GM23338 (cell line): ENCODE data around the gene LETMD1. TPM values are rescaled to one million over a fixed set of nuclear protein-coding genes. Genes with fewer than 3 reads are reported as not detected.

ENCODE experiments used
- ATAC-seq: fragments of 200-7000 bp; cut with Tn5 transposase; 3 replicates; pipeline ENCODE4 v1.9.1; 2020
- DNase-seq: peaks from one replicate; pipeline ENCODE4 v3.0.0-alpha.2; 2015; ENCODE audit warnings: low spot score
- H2AFZ ChIP-seq: fragments of 200-600 bp; sonication (generic); 2 replicates; pipeline ENCODE4 v1.8.0; 2016; ENCODE audit warnings: antibody characterized with exemption, mild to moderate bottlenecking, moderate library complexity
- H3F3A ChIP-seq: fragments of 200-600 bp; sonication (generic); replicated peaks from 2 replicates; pipeline ENCODE4 v1.8.0; 2017; ENCODE audit warnings: antibody characterized with exemption, mixed run types, low read depth
- H3K27ac ChIP-seq: fragments of 200-600 bp; sonication (generic); 2 replicates; pipeline ENCODE4 v1.6.1; 2016; ENCODE audit warnings: low read depth
- H3K27me3 ChIP-seq: fragments of 200-600 bp; sonication (generic); 2 replicates; pipeline ENCODE4 v1.8.0; 2016; ENCODE audit warnings: mild to moderate bottlenecking, mixed run types, moderate library complexity; ENCODE audit not compliant: insufficient read depth
- H3K36me3 ChIP-seq: fragments of 200-600 bp; sonication (generic); 2 replicates; pipeline ENCODE4 v1.8.0; 2016; ENCODE audit warnings: mild to moderate bottlenecking; ENCODE audit not compliant: insufficient read depth
- H3K4me1 ChIP-seq: fragments of 200-600 bp; sonication (generic); 2 replicates; pipeline ENCODE4 v1.8.0; 2016; ENCODE audit warnings: mild to moderate bottlenecking, moderate library complexity; ENCODE audit not compliant: insufficient read depth
- H3K4me2 ChIP-seq: fragments of 200-600 bp; sonication (generic); 2 replicates; pipeline ENCODE4 v1.7.1; 2017; ENCODE audit warnings: mixed run types
- H3K4me3 ChIP-seq: fragments of 200-600 bp; sonication (generic); 2 replicates; pipeline ENCODE4 v1.6.1; 2016; ENCODE audit warnings: mixed run types
- H3K79me2 ChIP-seq: fragments of 200-600 bp; sonication (generic); replicated peaks from 2 replicates; pipeline ENCODE4 v1.8.0; 2017; ENCODE audit warnings: mild to moderate bottlenecking; ENCODE audit not compliant: insufficient read depth
- H3K9me2 ChIP-seq: fragments of 200-600 bp; sonication (generic); 2 replicates; pipeline ENCODE4 v1.8.0; 2017; ENCODE audit not compliant: insufficient read depth
- H4K20me1 ChIP-seq: fragments of 200-600 bp; sonication (generic); replicated peaks from 2 replicates; pipeline ENCODE4 v1.8.0; 2017; ENCODE audit warnings: mild to moderate bottlenecking; ENCODE audit not compliant: insufficient read depth
- H3K27ac Mint-ChIP-seq: 2 replicates; pipeline ENCODE4 v1.8.0; 2020; ENCODE audit warnings: inconsistent platforms, mild to moderate bottlenecking, moderate library complexity, mixed read lengths
- H3K27me3 Mint-ChIP-seq: 3 replicates; pipeline ENCODE4 v1.8.0; 2022; ENCODE audit warnings: low read depth, mild to moderate bottlenecking, moderate library complexity, mixed read lengths, inconsistent platforms; ENCODE audit not compliant: insufficient read depth, poor library complexity
- H3K36me3 Mint-ChIP-seq: 3 replicates; pipeline ENCODE4 v1.8.0; 2021; ENCODE audit warnings: low read depth, mild to moderate bottlenecking, inconsistent platforms, moderate library complexity, mixed read lengths
- H3K4me1 Mint-ChIP-seq: 3 replicates; pipeline ENCODE4 v1.8.0; 2020; ENCODE audit warnings: mild to moderate bottlenecking, inconsistent platforms, mixed read lengths
- H3K4me3 Mint-ChIP-seq: 3 replicates; pipeline ENCODE4 v1.8.0; 2021; ENCODE audit warnings: moderate library complexity, mild to moderate bottlenecking, inconsistent platforms, mixed read lengths
- H3K9me3 Mint-ChIP-seq: 3 replicates; pipeline ENCODE4 v1.8.0; 2020; ENCODE audit warnings: moderate library complexity, mild to moderate bottlenecking, inconsistent platforms, mixed read lengths
- CREB1 ChIP-seq: fragments of 250-450 bp; sonication (Bioruptor Pico); IDR thresholded peaks from 2 replicates; pipeline ENCODE4 v1.5.0; 2020; ENCODE audit warnings: low read depth, mild to moderate bottlenecking, moderate library complexity
- ETS1 ChIP-seq: IDR thresholded peaks from 2 replicates; pipeline ENCODE4 v1.6.1; 2016; ENCODE audit warnings: antibody characterized with exemption
- EZH2 ChIP-seq: fragments of 200-600 bp; sonication (generic); IDR thresholded peaks from one replicate; pipeline ENCODE4 v1.8.0; 2017; ENCODE audit warnings: antibody characterized with exemption, mild to moderate bottlenecking, low read depth; ENCODE audit not compliant: unreplicated experiment
- EZH2phosphoT487 ChIP-seq: fragments of 200-600 bp; sonication (generic); IDR thresholded peaks from one replicate; pipeline ENCODE4 v1.8.1; 2018; ENCODE audit warnings: antibody characterized with exemption; ENCODE audit not compliant: unreplicated experiment
- JUNB ChIP-seq: IDR thresholded peaks from one replicate; pipeline ENCODE4 v1.6.1; 2016; ENCODE audit warnings: antibody characterized with exemption; ENCODE audit not compliant: unreplicated experiment
- NANOG ChIP-seq: IDR thresholded peaks from 2 replicates; pipeline ENCODE4 v1.6.1; 2016; ENCODE audit warnings: antibody characterized with exemption, borderline replicate concordance
- POLR2AphosphoS5 ChIP-seq: IDR thresholded peaks from 2 replicates; pipeline ENCODE4 v1.6.1; 2016; ENCODE audit warnings: antibody characterized with exemption, low read depth
- REST ChIP-seq: IDR thresholded peaks from one replicate; pipeline ENCODE4 v1.6.1; 2018; ENCODE audit warnings: antibody characterized with exemption; ENCODE audit not compliant: unreplicated experiment
- STAT1 ChIP-seq: IDR thresholded peaks from one replicate; pipeline ENCODE4 v1.6.1; 2016; ENCODE audit warnings: antibody characterized with exemption; ENCODE audit not compliant: unreplicated experiment
- ZNF114 ChIP-seq: fragments of 250-450 bp; sonication (Bioruptor Pico); IDR thresholded peaks from 2 replicates; pipeline ENCODE4 v1.5.0; 2020; ENCODE audit warnings: mild to moderate bottlenecking, moderate library complexity
- ZNF331 ChIP-seq: fragments of 250-450 bp; sonication (Bioruptor Pico); IDR thresholded peaks from 2 replicates; pipeline ENCODE4 v1.5.0; 2020; ENCODE audit warnings: low read depth, mild to moderate bottlenecking, moderate library complexity
- polyA plus RNA-seq: library from polyadenylated mRNA; unstranded; fragments of >200 nt; fragmentation: Nextera tagmentation; extraction: Ambion mirVana; gene quantifications from 2 replicates; pipeline ENCODE4 v1.2.1, GENCODE V29; 2016
- total RNA-seq: library from RNA; depleted of rRNA; stranded (reverse); fragments of >200 nt; shearing (Covaris generic); gene quantifications from 2 replicates; pipeline ENCODE4 v1.2.3, GENCODE V29; 2014
- TF ChIP-seq, protein P1 (sequence below): fragments of 250-450 bp; sonication (Bioruptor Pico); IDR thresholded peaks from 2 replicates; pipeline ENCODE4 v1.5.0; 2020; ENCODE audit warnings: mild to moderate bottlenecking, moderate library complexity

LETMD1 gene
- total and polyA plus RNA-seq, 2 experiments from 2014 or later = 15.7 to 29.9 TPM

GRCh38 chr12:51047655-51048540, at the start of gene LETMD1 (continued):
- TF ChIP-seq STAT1 = no peak

DNA sequence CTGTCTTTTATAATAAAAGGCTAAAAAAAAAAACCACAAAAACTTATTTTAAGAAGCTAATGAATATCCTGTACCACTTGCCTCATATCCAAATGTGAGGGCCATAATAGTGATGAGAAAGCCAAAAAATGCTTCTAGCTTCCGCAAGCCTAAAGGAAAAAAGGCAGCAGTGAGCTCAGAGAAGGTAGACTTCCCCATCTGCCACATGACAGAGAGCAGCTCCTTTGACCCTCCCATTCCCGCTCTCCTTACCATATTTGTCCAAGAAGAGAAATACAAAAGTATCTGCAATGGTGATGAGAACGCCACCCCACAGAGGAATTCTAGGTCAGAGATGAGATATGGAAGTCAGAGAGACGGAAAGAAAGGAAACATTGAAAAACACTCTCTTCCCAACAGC, 49.0 kb upstream of the LETMD1 start:
- Histone ChIP-seq H3K27ac (no peak overlapping the region), H3K9me2 (no peaks in the 10 kb centered on the region), H4K20me1 (no peaks in the 10 kb centered on the region), H3K4me1 (no peaks in the 10 kb centered on the region), H3K4me3 (no peak overlapping the region), H3K27me3 (no peaks in the 10 kb centered on the region), H2AFZ (no peak overlapping the region), H3K4me2 (no peak overlapping the region), H3K36me3 (peaks cover 15% of the 10 kb centered on the region), H3K79me2 (peaks cover 3% of the 10 kb centered on the region; the same call in 1 of the 2 replicates), H3F3A (no peaks in the 10 kb centered on the region)
- Mint-ChIP-seq H3K4me1 (no peaks in the 10 kb centered on the region), H3K27me3 (peaks cover 2% of the 10 kb centered on the region), H3K36me3 (peaks cover 44% of the 10 kb centered on the region), H3K4me3 (no peak overlapping the region), H3K27ac (no peak overlapping the region), H3K9me3 (no peaks in the 10 kb centered on the region)
- ATAC-seq = no peak
- DNase-seq = no peak
- no peak for TF ChIP-seq JUNB
- TF ChIP-seq ZNF114 (CRISPR knock-in tag) = no peak
- TF ChIP-seq EZH2 = no peak
- no peak for TF ChIP-seq EZH2phosphoT487
- no peak for TF ChIP-seq STAT1
- no peak for TF ChIP-seq ETS1
- TF ChIP-seq NANOG = no peak
- no peak for TF ChIP-seq REST
- no peak for TF ChIP-seq ZNF331
- TF ChIP-seq CREB1 = no peak
- TF ChIP-seq, protein P1, sequence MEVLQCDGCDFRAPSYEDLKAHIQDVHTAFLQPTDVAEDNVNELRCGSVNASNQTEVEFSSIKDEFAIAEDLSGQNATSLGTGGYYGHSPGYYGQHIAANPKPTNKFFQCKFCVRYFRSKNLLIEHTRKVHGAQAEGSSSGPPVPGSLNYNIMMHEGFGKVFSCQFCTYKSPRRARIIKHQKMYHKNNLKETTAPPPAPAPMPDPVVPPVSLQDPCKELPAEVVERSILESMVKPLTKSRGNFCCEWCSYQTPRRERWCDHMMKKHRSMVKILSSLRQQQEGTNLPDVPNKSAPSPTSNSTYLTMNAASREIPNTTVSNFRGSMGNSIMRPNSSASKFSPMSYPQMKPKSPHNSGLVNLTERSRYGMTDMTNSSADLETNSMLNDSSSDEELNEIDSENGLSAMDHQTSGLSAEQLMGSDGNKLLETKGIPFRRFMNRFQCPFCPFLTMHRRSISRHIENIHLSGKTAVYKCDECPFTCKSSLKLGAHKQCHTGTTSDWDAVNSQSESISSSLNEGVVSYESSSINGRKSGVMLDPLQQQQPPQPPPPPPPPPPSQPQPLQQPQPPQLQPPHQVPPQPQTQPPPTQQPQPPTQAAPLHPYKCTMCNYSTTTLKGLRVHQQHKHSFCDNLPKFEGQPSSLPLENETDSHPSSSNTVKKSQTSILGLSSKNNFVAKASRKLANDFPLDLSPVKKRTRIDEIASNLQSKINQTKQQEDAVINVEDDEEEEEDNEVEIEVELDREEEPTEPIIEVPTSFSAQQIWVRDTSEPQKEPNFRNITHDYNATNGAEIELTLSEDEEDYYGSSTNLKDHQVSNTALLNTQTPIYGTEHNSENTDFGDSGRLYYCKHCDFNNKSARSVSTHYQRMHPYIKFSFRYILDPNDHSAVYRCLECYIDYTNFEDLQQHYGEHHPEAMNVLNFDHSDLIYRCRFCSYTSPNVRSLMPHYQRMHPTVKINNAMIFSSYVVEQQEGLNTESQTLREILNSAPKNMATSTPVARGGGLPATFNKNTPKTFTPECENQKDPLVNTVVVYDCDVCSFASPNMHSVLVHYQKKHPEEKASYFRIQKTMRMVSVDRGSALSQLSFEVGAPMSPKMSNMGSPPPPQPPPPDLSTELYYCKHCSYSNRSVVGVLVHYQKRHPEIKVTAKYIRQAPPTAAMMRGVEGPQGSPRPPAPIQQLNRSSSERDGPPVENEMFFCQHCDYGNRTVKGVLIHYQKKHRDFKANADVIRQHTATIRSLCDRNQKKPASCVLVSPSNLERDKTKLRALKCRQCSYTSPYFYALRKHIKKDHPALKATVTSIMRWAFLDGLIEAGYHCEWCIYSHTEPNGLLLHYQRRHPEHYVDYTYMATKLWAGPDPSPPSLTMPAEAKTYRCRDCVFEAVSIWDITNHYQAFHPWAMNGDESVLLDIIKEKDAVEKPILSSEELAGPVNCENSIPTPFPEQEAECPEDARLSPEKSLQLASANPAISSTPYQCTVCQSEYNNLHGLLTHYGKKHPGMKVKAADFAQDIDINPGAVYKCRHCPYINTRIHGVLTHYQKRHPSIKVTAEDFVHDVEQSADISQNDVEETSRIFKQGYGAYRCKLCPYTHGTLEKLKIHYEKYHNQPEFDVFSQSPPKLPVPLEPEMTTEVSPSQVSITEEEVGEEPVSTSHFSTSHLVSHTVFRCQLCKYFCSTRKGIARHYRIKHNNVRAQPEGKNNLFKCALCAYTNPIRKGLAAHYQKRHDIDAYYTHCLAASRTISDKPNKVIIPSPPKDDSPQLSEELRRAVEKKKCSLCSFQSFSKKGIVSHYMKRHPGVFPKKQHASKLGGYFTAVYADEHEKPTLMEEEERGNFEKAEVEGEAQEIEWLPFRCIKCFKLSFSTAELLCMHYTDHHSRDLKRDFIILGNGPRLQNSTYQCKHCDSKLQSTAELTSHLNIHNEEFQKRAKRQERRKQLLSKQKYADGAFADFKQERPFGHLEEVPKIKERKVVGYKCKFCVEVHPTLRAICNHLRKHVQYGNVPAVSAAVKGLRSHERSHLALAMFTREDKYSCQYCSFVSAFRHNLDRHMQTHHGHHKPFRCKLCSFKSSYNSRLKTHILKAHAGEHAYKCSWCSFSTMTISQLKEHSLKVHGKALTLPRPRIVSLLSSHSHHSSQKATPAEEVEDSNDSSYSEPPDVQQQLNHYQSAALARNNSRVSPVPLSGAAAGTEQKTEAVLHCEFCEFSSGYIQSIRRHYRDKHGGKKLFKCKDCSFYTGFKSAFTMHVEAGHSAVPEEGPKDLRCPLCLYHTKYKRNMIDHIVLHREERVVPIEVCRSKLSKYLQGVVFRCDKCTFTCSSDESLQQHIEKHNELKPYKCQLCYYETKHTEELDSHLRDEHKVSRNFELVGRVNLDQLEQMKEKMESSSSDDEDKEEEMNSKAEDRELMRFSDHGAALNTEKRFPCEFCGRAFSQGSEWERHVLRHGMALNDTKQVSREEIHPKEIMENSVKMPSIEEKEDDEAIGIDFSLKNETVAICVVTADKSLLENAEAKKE (CRISPR knock-in tag) = no peak
- no peak for TF ChIP-seq POLR2AphosphoS5
